HepG2 (cell line): ENCODE data around the gene TM2D1. TPM values are rescaled to one million over a fixed set of nuclear protein-coding genes. Genes with fewer than 3 reads are reported as not detected.

Experiments
- ADNP ChIP-seq: sonication (generic); formaldehyde crosslinking; IDR thresholded peaks from 2 replicates; pipeline ENCODE4 v1.4.0; 2020; ENCODE audit warnings: missing genetic modification reagents
- ARNT ChIP-seq: fragments of 450-650 bp; IDR thresholded peaks from 2 replicates; pipeline ENCODE4 v1.6.1; 2017
- ARNTL ChIP-seq: sonication (generic); formaldehyde crosslinking; IDR thresholded peaks from 2 replicates; pipeline ENCODE4 v1.4.0; 2020; ENCODE audit warnings: mild to moderate bottlenecking, missing genetic modification reagents
- BRCA1 ChIP-seq: sonication (generic); formaldehyde crosslinking; IDR thresholded peaks from 2 replicates; pipeline ENCODE4 v1.4.0; 2020; ENCODE audit warnings: missing genetic modification reagents
- ETV5 ChIP-seq: IDR thresholded peaks from 2 replicates; pipeline ENCODE4 v1.6.1; 2018; ENCODE audit warnings: missing biosample characterization, missing genetic modification reagents, inconsistent platforms, borderline replicate concordance
- NR2F6 ChIP-seq, 2 experiments: IDR thresholded peaks; 2 replicates each; pipeline ENCODE4 v1.6.1; 2016; ENCODE audit warnings: antibody characterized with exemption in 1 of 2, mild to moderate bottlenecking in 1 of 2
- RFXAP ChIP-seq: sonication (generic); formaldehyde crosslinking; IDR thresholded peaks from 2 replicates; pipeline ENCODE4 v1.4.0; 2020; ENCODE audit warnings: missing genetic modification reagents, borderline replicate concordance
- SMAD9 ChIP-seq: sonication (generic); formaldehyde crosslinking; IDR thresholded peaks from 2 replicates; pipeline ENCODE4 v1.5.1; 2020; ENCODE audit warnings: mild to moderate bottlenecking, missing genetic modification reagents
- XBP1 ChIP-seq: sonication (generic); formaldehyde crosslinking; IDR thresholded peaks from 2 replicates; pipeline ENCODE4 v1.5.0; 2020; ENCODE audit warnings: missing genetic modification reagents
- ZNF230 ChIP-seq: sonication (generic); formaldehyde crosslinking; IDR thresholded peaks from 2 replicates; pipeline ENCODE4 v1.4.0; 2020; ENCODE audit warnings: mild to moderate bottlenecking, missing genetic modification reagents
- ZNF253 ChIP-seq: sonication (generic); formaldehyde crosslinking; IDR thresholded peaks from 2 replicates; pipeline ENCODE4 v1.8.0; 2022; ENCODE audit warnings: mild to moderate bottlenecking, missing genetic modification reagents, borderline replicate concordance
- ZNF33A ChIP-seq: sonication (generic); formaldehyde crosslinking; IDR thresholded peaks from 2 replicates; pipeline ENCODE4 v1.5.1; 2020; ENCODE audit warnings: missing genetic modification reagents, mild to moderate bottlenecking, moderate library complexity, borderline replicate concordance
- ZNF552 ChIP-seq: sonication (generic); formaldehyde crosslinking; IDR thresholded peaks from 2 replicates; pipeline ENCODE4 v1.9.0; 2022; ENCODE audit warnings: missing genetic modification reagents, mild to moderate bottlenecking, borderline replicate concordance
- ZNF713 ChIP-seq: sonication (generic); formaldehyde crosslinking; IDR thresholded peaks from 2 replicates; pipeline ENCODE4 v1.4.0; 2020; ENCODE audit warnings: mild to moderate bottlenecking, missing genetic modification reagents
- ZNF782 ChIP-seq: sonication (generic); formaldehyde crosslinking; IDR thresholded peaks from 2 replicates; pipeline ENCODE4 v1.4.0; 2020; ENCODE audit warnings: missing genetic modification reagents, mild to moderate bottlenecking, borderline replicate concordance
- ZNF816 ChIP-seq: sonication (generic); formaldehyde crosslinking; IDR thresholded peaks from 2 replicates; pipeline ENCODE4 v1.8.0; 2022; ENCODE audit warnings: missing genetic modification reagents, mild to moderate bottlenecking, borderline replicate concordance
- polyA plus RNA-seq, 8 experiments: library from polyadenylated mRNA; depleted of rRNA in 3 of 8; stranded (reverse) in 7 of 8; unstranded in 1 of 8; fragments of >200 nt; fragmentation: Illumina TruSeq in 4 of 8; extraction: Trizol in 4 of 8; gene quantifications; 2 replicates each; pipeline versions ENCODE4 v1.2.1 to v1.2.3, GENCODE V29; 2011 to 2016; ENCODE audit warnings: low read depth in 4 of 8, missing spikeins in 1 of 8, mixed read lengths in 1 of 8; ENCODE audit not compliant: insufficient read depth in 1 of 8
- total RNA-seq, 5 experiments: library from RNA; depleted of rRNA; stranded (reverse); fragments of >200 nt; fragmentation: Illumina TruSeq; extraction: Trizol; gene quantifications; 2 replicates each; pipeline ENCODE4 v1.2.3, GENCODE V29; 2016; ENCODE audit warnings: low read depth in 1 of 5
- TF ChIP-seq, protein P1 (sequence below): sonication (generic); formaldehyde crosslinking; conservative IDR thresholded peaks from 2 replicates; pipeline ENCODE4 v1.4.0; 2020; ENCODE audit warnings: missing genetic modification reagents
- TF ChIP-seq, protein P2 (sequence below): sonication (generic); formaldehyde crosslinking; IDR thresholded peaks from 2 replicates; pipeline ENCODE4 v1.4.0; 2020; ENCODE audit warnings: missing genetic modification reagents, borderline replicate concordance
- TF ChIP-seq, protein P3 (sequence below): sonication (generic); formaldehyde crosslinking; conservative IDR thresholded peaks from 2 replicates; pipeline ENCODE4 v1.8.1; 2023; ENCODE audit warnings: missing genetic modification reagents
- TF ChIP-seq, protein P4 (sequence below): sonication (generic); formaldehyde crosslinking; IDR thresholded peaks from 2 replicates; pipeline ENCODE4 v1.4.0; 2020; ENCODE audit warnings: mild to moderate bottlenecking, missing genetic modification reagents

Gene TM2D1
- total and polyA plus RNA-seq, 2 of the 13 experiments (the other 11 are each of a cell fraction or from before 2014, with no cell fraction given): 26.6 to 49.0 TPM

DNA sequence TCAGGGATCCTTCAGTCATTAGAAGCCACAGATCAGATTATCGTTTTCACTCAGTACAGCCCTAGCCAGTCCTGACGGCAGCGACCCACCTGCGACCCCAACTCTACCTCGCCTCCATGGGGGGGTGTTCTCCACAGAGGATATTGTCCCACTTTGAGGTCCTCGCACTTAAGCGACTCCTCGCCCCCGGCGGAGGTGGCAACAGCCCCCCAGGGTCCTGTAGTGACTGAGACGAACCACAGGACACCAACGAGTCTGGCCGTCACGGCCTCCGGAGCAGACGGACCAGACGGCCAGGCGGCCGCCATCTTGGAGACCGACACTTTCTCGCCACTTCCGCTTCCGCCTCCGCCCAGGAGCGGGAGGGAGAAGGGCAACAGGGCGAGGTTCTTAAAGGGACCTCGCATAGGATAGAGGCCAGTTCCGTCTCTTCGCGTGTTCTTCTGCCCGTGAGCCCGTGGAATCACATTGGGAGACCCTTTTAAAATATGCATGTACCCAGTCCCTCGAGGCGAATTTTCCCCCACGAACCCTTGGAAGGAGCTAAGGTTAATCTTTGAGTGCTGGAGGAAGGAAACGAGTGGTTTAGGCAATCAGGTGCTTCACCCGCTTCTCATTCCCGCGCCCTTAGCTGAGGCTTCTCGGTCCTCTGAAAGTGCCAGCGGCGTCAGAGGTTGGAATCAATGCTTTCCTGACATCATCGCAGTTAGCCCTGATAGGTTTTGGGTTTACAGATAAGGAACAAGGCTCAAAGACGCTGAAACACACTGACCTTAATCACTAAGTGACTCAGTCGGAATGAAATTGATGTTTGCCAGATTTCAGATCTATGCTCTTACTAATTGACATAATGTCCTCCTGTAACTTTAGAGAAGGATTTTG is at the start of gene TM2D1 (continued):
- no peak for TF ChIP-seq BRCA1
- peak; percentile 63; the same call in 1 of the 2 replicates for TF ChIP-seq ZNF552 (CRISPR knock-in tag)
- no peak for TF ChIP-seq ARNT
- TF ChIP-seq SMAD9 (CRISPR knock-in tag): no peak
- TF ChIP-seq ZNF713 (CRISPR knock-in tag): no peak
- no peak for TF ChIP-seq ZNF230 (CRISPR knock-in tag)
- TF ChIP-seq ZNF782: 0 out of 2 replicates have a peak, but pooled peaks have one; percentile 46
- TF ChIP-seq NR2F6 (IDR thresholded peaks at IDR 0.05): no peak
- TF ChIP-seq NR2F6 (CRISPR knock-in tag; IDR thresholded peaks at IDR 0.05): peak; percentile 57; the same call in 1 of the 2 replicates
- peak; percentile 86; the same call in 1 of the 2 replicates for TF ChIP-seq ZNF253 (CRISPR knock-in tag)
- TF ChIP-seq ADNP (CRISPR knock-in tag): no peak
- TF ChIP-seq XBP1 (CRISPR knock-in tag): no peak
- TF ChIP-seq RFXAP (CRISPR knock-in tag): no peak; the same call in 1 of the 2 replicates
- TF ChIP-seq, protein P1, sequence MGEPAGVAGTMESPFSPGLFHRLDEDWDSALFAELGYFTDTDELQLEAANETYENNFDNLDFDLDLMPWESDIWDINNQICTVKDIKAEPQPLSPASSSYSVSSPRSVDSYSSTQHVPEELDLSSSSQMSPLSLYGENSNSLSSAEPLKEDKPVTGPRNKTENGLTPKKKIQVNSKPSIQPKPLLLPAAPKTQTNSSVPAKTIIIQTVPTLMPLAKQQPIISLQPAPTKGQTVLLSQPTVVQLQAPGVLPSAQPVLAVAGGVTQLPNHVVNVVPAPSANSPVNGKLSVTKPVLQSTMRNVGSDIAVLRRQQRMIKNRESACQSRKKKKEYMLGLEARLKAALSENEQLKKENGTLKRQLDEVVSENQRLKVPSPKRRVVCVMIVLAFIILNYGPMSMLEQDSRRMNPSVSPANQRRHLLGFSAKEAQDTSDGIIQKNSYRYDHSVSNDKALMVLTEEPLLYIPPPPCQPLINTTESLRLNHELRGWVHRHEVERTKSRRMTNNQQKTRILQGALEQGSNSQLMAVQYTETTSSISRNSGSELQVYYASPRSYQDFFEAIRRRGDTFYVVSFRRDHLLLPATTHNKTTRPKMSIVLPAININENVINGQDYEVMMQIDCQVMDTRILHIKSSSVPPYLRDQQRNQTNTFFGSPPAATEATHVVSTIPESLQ (CRISPR knock-in tag): no peak
- TF ChIP-seq ZNF33A (CRISPR knock-in tag): no peak
- TF ChIP-seq, protein P2, sequence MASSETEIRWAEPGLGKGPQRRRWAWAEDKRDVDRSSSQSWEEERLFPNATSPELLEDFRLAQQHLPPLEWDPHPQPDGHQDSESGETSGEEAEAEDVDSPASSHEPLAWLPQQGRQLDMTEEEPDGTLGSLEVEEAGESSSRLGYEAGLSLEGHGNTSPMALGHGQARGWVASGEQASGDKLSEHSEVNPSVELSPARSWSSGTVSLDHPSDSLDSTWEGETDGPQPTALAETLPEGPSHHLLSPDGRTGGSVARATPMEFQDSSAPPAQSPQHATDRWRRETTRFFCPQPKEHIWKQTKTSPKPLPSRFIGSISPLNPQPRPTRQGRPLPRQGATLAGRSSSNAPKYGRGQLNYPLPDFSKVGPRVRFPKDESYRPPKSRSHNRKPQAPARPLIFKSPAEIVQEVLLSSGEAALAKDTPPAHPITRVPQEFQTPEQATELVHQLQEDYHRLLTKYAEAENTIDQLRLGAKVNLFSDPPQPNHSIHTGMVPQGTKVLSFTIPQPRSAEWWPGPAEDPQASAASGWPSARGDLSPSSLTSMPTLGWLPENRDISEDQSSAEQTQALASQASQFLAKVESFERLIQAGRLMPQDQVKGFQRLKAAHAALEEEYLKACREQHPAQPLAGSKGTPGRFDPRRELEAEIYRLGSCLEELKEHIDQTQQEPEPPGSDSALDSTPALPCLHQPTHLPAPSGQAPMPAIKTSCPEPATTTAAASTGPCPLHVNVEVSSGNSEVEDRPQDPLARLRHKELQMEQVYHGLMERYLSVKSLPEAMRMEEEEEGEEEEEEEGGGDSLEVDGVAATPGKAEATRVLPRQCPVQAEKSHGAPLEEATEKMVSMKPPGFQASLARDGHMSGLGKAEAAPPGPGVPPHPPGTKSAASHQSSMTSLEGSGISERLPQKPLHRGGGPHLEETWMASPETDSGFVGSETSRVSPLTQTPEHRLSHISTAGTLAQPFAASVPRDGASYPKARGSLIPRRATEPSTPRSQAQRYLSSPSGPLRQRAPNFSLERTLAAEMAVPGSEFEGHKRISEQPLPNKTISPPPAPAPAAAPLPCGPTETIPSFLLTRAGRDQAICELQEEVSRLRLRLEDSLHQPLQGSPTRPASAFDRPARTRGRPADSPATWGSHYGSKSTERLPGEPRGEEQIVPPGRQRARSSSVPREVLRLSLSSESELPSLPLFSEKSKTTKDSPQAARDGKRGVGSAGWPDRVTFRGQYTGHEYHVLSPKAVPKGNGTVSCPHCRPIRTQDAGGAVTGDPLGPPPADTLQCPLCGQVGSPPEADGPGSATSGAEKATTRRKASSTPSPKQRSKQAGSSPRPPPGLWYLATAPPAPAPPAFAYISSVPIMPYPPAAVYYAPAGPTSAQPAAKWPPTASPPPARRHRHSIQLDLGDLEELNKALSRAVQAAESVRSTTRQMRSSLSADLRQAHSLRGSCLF (CRISPR knock-in tag): no peak
- TF ChIP-seq ZNF816 (CRISPR knock-in tag): no peak
- TF ChIP-seq ARNTL: peak; percentile 76; the same call in 1 of the 2 replicates
- TF ChIP-seq ETV5: peak; percentile 94
- TF ChIP-seq, protein P3, sequence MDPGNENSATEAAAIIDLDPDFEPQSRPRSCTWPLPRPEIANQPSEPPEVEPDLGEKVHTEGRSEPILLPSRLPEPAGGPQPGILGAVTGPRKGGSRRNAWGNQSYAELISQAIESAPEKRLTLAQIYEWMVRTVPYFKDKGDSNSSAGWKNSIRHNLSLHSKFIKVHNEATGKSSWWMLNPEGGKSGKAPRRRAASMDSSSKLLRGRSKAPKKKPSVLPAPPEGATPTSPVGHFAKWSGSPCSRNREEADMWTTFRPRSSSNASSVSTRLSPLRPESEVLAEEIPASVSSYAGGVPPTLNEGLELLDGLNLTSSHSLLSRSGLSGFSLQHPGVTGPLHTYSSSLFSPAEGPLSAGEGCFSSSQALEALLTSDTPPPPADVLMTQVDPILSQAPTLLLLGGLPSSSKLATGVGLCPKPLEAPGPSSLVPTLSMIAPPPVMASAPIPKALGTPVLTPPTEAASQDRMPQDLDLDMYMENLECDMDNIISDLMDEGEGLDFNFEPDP (CRISPR knock-in tag): 0 out of 2 replicates have a peak, but pooled peaks have one; percentile 92
- TF ChIP-seq, protein P4, sequence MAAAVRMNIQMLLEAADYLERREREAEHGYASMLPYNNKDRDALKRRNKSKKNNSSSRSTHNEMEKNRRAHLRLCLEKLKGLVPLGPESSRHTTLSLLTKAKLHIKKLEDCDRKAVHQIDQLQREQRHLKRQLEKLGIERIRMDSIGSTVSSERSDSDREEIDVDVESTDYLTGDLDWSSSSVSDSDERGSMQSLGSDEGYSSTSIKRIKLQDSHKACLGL: peak; percentile 86
